Measurements from ENCODE around the gene TMEM175.

TMEM175 gene

DNA sequence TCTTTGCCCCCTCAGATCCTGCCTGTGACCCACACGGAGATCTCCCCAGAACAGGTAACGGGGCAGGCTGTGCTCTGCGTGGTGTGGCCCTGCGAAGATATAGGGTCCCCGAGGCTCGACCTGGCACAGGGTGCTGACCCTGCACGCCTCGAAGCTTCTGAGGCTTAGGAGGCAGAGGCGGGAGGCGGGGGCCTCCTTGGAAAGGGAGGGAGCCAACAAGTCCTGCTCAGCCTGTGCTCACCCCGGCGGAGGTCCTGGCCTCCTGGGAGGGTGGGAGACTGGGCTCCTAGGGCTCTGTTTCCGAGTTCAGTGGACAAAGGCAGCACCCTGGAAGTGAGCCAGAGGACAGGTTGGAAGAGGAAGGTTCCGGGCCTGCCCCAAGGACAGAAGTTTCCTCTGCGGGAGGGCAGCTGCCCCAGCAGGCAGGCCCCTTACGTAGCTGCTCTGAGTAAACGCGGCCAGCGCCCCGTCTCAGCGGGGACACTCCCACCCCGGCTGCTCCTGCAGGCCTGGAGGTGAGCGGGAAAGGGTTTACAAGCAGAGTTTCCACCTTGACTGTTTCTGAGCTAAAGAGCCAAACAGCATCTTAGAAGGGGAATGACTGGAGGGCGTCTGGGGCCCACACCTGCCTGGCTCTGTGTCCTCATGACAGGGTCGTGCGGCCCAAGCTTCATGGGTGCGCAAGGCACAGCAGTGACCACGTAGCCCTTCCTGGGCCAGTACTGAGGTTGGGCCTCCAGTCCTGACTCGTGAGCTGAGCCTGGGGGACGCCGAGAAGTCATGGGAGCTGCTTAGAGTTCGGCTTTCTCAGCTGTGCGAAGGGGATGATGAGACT, 16.1 kb downstream of the TMEM175 start:
- DNase-seq: no peak

GRCh38 chr4:948936-949300, 16.7 kb downstream of the TMEM175 start:
- DNase-seq: no peak

- no peak for DNase-seq
These were observed 17.4 kb downstream of the TMEM175 start for GRCh38 chr4:949656-950055.

- no peak for DNase-seq
These were observed 18.1 kb downstream of the TMEM175 start for GRCh38 chr4:950136-951020.

DNA sequence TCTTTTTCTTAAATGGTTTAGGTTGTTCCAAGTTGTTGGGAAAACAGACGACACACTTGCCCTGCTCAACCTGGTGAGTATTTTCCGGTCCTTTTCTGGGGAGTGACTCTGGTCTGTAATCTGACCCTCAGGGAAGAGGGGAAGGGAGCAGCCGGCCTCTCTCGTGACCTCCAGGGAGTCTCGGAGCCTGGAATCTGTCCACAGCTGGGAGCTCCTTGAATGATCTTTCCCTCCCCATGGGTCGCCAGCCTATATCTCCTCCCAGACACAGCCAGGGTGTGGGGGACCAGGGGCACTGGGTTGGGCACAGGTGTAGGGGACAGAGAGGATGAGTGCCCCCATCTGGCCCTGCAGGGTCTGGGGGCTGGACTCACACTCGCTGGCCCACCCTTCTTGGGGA, 18.9 kb downstream of the TMEM175 start:
- no peak for DNase-seq

GRCh38 chr4:951594-952468, 19.6 kb downstream of the TMEM175 start:
- no peak for DNase-seq

DNA sequence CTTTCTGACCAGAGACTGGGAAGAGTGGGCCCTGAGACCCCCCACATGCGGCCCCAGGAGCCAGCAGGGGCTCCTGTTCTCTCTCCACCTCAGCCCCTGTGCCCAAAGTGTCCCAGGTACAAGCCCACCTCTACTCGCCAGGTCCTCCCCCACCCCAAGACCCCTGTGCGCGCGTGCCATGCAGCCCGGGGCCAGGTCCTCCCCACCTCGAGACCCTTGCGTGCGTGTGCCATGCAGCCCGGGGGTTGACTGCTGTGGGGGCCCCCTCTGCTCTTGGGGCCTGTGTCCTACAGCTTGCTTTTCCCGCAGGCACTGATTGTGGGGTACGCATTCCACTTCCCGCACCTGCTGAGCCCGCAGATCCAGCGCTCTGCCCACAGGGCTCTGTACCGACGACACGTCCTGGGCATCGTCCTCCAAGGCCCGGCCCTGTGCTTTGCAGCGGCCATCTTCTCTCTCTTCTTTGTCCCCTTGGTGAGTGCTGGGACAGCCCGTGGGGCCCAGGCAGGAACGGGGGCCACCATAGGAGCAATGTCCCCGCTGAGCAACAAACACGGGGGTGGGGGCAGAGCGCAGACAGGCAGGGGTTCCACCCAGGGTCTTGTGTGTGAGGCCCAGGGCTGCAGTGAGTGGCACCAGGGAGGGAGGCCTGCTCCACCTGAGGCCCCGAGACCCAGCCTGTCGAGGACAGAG, 20.8 kb downstream of the TMEM175 start:
- DNase-seq: no peak

GRCh38 chr4:953574-953915, 21.3 kb downstream of the TMEM175 start:
- no peak for DNase-seq

- no peak for DNase-seq
These were observed 22.2 kb downstream of the TMEM175 start for GRCh38 chr4:954211-955020.

- DNase-seq: no peak
These were observed 23.1 kb downstream of the TMEM175 start for GRCh38 chr4:955161-955921.

GRCh38 chr4:955931-956381, 23.7 kb downstream of the TMEM175 start:
- no peak for DNase-seq

GRCh38 chr4:956531-957230, 24.4 kb downstream of the TMEM175 start:
- no peak for DNase-seq

- no peak for DNase-seq
These were observed 24.9 kb downstream of the TMEM175 start for GRCh38 chr4:957231-957580.

GRCh38 chr4:957581-958313, 25.5 kb downstream of the TMEM175 start:
- no peak for DNase-seq

- DNase-seq: no peak
These were observed 26.0 kb downstream of the TMEM175 start for GRCh38 chr4:958314-958665.

- DNase-seq: no peak
These were observed 26.6 kb downstream of the TMEM175 start for GRCh38 chr4:958696-959337.

- no peak for DNase-seq
These were observed 27.3 kb downstream of the TMEM175 start for GRCh38 chr4:959338-960139.

DNA sequence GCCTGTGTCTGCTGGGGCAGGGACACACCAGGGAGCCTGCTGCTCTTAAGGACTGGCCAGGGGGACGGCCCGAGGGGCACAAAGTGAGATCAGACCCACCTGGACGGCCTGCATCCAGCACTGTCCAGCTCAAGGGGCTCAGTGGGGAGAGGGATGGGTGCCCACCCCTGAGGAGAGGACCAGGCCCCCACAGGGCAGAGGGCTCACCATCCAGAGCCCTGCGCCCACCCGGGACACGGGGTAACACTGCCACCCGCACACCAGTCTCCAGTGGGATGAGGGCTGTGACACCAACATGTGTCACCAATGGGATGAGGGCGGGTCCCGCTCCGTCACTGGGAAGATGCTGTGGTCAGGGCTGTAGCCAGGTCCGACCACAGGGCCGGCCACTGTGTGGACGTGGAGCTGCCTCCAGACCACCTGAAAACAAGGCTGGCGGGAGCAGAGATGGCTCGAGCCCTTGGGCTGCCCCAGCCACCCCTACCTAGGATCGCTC, 27.9 kb downstream of the TMEM175 start:
- DNase-seq: no peak

Measured in CD4-positive, alpha-beta T cell treated with Interferon gamma for 1 hour (primary cell).